ENCODE results near the gene PBX4. TPM values are rescaled to one million over a fixed set of nuclear protein-coding genes. Genes with fewer than 3 reads are reported as not detected.
"Not testable (repeated sequence)": the region's sequence is repeated elsewhere in the genome, so short reads cannot be mapped to it uniquely, and the experiment has no call there.

Gene PBX4
- total RNA-seq, 1 experiment from 2014 or later, result 8.3 TPM

GRCh38 chr19:19610376-19611202 lies 7.9 kb downstream of the PBX4 start:
- in situ Hi-C loops (cut with HindIII; ENCODE audit: low pct_unique_long_range_greater_than_20kb, low sequenced_read_pairs), result no loop called here

DNA sequence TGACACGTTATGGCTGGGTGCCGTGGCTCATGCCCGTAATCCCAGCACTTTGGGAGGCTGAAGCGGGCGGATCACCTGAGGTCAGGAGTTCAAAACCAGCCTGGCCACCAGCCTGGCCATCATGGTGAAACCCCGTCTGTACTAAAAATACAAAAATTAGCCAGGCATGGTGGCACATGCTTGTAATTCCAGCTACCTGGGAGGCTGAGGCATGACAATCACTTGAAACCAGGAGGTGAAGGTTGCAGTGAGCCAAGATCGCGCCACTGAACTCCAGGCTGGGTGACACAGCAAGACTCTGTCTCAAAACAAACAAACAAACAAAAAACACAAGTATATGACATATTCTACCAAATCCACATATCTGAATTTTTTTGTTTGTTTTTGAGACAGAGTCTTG lies 11.8 kb downstream of the PBX4 start:
- H3K4me3 ChIP-seq (ENCODE audit: low read depth in 2 of 2, low read length in 2 of 2); POLR2A ChIA-PET; intact Hi-C loops (cut with micrococcal nuclease; ENCODE audit: unreplicated experiment); H3K9me3 ChIP-seq (ENCODE audit: control insufficient read depth, insufficient read depth, low read depth, low read length); H3K27ac ChIP-seq (ENCODE audit: low read length); in situ Hi-C loops (cut with HindIII; ENCODE audit: low pct_unique_long_range_greater_than_20kb, low sequenced_read_pairs); H3K36me3 ChIP-seq (ENCODE audit: control insufficient read depth, insufficient read depth, low read length); CTCF ChIA-PET; H3K4me1 ChIP-seq (ENCODE audit: control insufficient read depth, insufficient read depth, low read length); BruUV-seq (replicated peaks); H3K27me3 ChIP-seq (ENCODE audit: control insufficient read depth, insufficient read depth, low read length); ATAC-seq; DNase-seq (ENCODE audit: low read depth, low spot score): not testable (repeated sequence)

More at GRCh38 chr19:19610376-19611202, 7.9 kb downstream of the PBX4 start:
- TF ChIP-seq TCF7L2 (IDR thresholded peaks at IDR 0.05; ENCODE audit: low read depth, low read length) (no peak), REST (IDR thresholded peaks at IDR 0.05; ENCODE audit: insufficient read depth in 1 of 2, low read depth in 2 of 2, low read length in 1 of 2) (no peak), CTCF (IDR thresholded peaks at IDR 0.05) (no peak), SIN3A (IDR thresholded peaks at IDR 0.05; ENCODE audit: borderline replicate concordance, insufficient read depth, low read depth, low read length) (no peak), POLR2AphosphoS5 (IDR thresholded peaks at IDR 0.05; ENCODE audit: low read depth, low read length) (no peak)
- intact Hi-C loops (cut with micrococcal nuclease; ENCODE audit: unreplicated experiment), result no loop called here
- ChIA-PET POLR2A (interaction anchor here (0.6 kb wide), 1 partner anchor 9 kb away, joined by 7 read pairs; no protein-coding TSS in a partner anchor), CTCF (no interaction called here)
- no peak for ATAC-seq
- Histone ChIP-seq H3K9me3 (ENCODE audit: control insufficient read depth, insufficient read depth, low read depth, low read length) (no peaks in the 10 kb centered on the region), H3K4me1 (ENCODE audit: control insufficient read depth, insufficient read depth, low read length) (peaks cover 12% of the 10 kb centered on the region), H3K36me3 (ENCODE audit: control insufficient read depth, insufficient read depth, low read length) (no peaks in the 10 kb centered on the region), H3K27ac (ENCODE audit: low read length) (no peak overlapping the region), H3K4me3 (ENCODE audit: low read depth in 2 of 2, low read length in 2 of 2) (no peak overlapping the region), H3K27me3 (ENCODE audit: control insufficient read depth, insufficient read depth, low read length) (no peaks in the 10 kb centered on the region)
- BruUV-seq (replicated peaks), result no TSS peak
- no peak for DNase-seq (ENCODE audit: low read depth, low spot score)

DNA sequence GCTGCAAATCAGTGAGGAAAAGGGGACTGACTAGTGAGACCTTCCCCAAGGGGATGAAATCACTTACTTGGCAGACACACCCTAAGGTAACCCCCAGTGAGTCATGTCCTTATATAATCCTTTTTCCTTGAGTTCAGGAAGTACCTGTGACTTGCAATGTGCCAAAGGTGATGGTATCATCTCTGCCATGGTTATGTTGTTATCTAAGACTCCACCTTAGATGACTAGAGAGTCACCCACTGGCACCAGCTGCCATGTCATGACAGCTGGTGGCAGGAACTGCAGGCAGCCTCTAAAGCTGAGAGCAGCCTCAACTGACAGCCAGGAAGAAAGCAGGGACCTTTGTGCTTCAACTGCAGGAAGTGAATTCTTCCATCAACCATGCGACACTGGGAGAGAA lies 12.5 kb downstream of the PBX4 start:
- ATAC-seq, result peak; percentile 80
- no peak overlapping the region for H3K27ac ChIP-seq (ENCODE audit: low read length)
- H3K9me3 ChIP-seq (ENCODE audit: control insufficient read depth, insufficient read depth, low read depth, low read length), result no peaks in the 10 kb centered on the region
- ChIA-PET POLR2A (no interaction called here), CTCF (no interaction called here)
- intact Hi-C loops (cut with micrococcal nuclease; ENCODE audit: unreplicated experiment) (no loop called here), in situ Hi-C loops (cut with HindIII; ENCODE audit: low pct_unique_long_range_greater_than_20kb, low sequenced_read_pairs) (no loop called here)
- peaks cover 5% of the 10 kb centered on the region for H3K4me1 ChIP-seq (ENCODE audit: control insufficient read depth, insufficient read depth, low read length)
- TF ChIP-seq TCF7L2 (IDR thresholded peaks at IDR 0.05; ENCODE audit: low read depth, low read length), result no peak
- TF ChIP-seq SIN3A (IDR thresholded peaks at IDR 0.05; ENCODE audit: borderline replicate concordance, insufficient read depth, low read depth, low read length), result no peak
- TF ChIP-seq REST (IDR thresholded peaks at IDR 0.05; ENCODE audit: insufficient read depth in 1 of 2, low read depth in 2 of 2, low read length in 1 of 2), result no peak
- TF ChIP-seq POLR2AphosphoS5 (IDR thresholded peaks at IDR 0.05; ENCODE audit: low read depth, low read length), result no peak
- no peak for TF ChIP-seq CTCF (IDR thresholded peaks at IDR 0.05)
- H3K4me3 ChIP-seq (ENCODE audit: low read depth in 2 of 2, low read length in 2 of 2), result no peak overlapping the region
- no TSS peak for BruUV-seq (replicated peaks)
- no peak for DNase-seq (ENCODE audit: low read depth, low spot score)
- H3K27me3 ChIP-seq (ENCODE audit: control insufficient read depth, insufficient read depth, low read length), result no peaks in the 10 kb centered on the region
- no peaks in the 10 kb centered on the region for H3K36me3 ChIP-seq (ENCODE audit: control insufficient read depth, insufficient read depth, low read length)

Data from Panc1 (cell line).